Activated T-cell treated with anti-CD3 and anti-CD28 coated beads for 1 hour (primary cell): ENCODE data around the gene AJUBA.

Source experiments
- DNase-seq: peaks from one replicate; pipeline ENCODE4 v3.0.0-alpha.2; 2020; ENCODE audit warnings: low read depth

Gene AJUBA

GRCh38 chr14:22935156-22935555 lies 47.2 kb downstream of the AJUBA start:
- no peak for DNase-seq

- DNase-seq, result no peak
Observed at GRCh38 chr14:22932146-22932545, 50.2 kb downstream of the AJUBA start.

- no peak for DNase-seq
Observed at GRCh38 chr14:22929961-22930364, 52.4 kb downstream of the AJUBA start.

- peak; percentile 93 for DNase-seq
Observed at GRCh38 chr14:22929104-22929960, 53.0 kb downstream of the AJUBA start, which contains the start of gene PRMT5. Gene PRMT5 (minus strand): TSS chr14:22929376. CDS start chr14:22929361, 15 bp downstream.

- DNase-seq, result no peak
Observed at GRCh38 chr14:22928237-22929103, 53.9 kb downstream of the AJUBA start.

- DNase-seq, result no peak
Observed at GRCh38 chr14:22926316-22926715, 56.0 kb downstream of the AJUBA start.

- no peak for DNase-seq
Observed at GRCh38 chr14:22925513-22925912, 56.8 kb downstream of the AJUBA start.

- DNase-seq, result no peak
Observed at GRCh38 chr14:22923746-22924145, 58.6 kb downstream of the AJUBA start.

GRCh38 chr14:22922294-22922693 lies 60.1 kb downstream of the AJUBA start:
- DNase-seq, result no peak
